GM13977 (cell line): ENCODE data around the gene ITPK1.

ENCODE experiments used
- DNase-seq: peaks from one replicate; pipeline ENCODE4 v3.0.0; 2012; ENCODE audit warnings: low spot score
- CTCF ChIP-seq: IDR thresholded peaks from 2 replicates; pipeline ENCODE4 v1.5.1; 2012; ENCODE audit warnings: mild to moderate bottlenecking, control low read depth; ENCODE audit not compliant: insufficient read depth; ENCODE audit errors: extremely low read depth, missing control alignments
- in situ Hi-C: fragments of 300-500 bp; cut with MboI; formaldehyde crosslinking; loops from one replicate; pipeline ENCODE4 v1.12.0; 2022; ENCODE audit warnings: low sequenced_read_pairs, low pct_unique_long_range_greater_than_20kb, mixed read lengths, inconsistent platforms; ENCODE audit not compliant: unreplicated experiment

ITPK1 gene

GRCh38 chr14:92939699-92940098 lies 176.0 kb downstream of the ITPK1 start:
- no peak for TF ChIP-seq CTCF
- in situ Hi-C loops = no loop called here
- no peak for DNase-seq

- TF ChIP-seq CTCF = no peak
- in situ Hi-C loops = no loop called here
- no peak for DNase-seq
Observed at GRCh38 chr14:92938890-92939671, 176.6 kb downstream of the ITPK1 start.

GRCh38 chr14:92938235-92938875 lies 177.4 kb downstream of the ITPK1 start:
- DNase-seq = no peak
- TF ChIP-seq CTCF = no peak
- in situ Hi-C loops = no loop called here

GRCh38 chr14:92937051-92937937 lies 178.4 kb downstream of the ITPK1 start:
- no peak for TF ChIP-seq CTCF
- no peak for DNase-seq
- in situ Hi-C loops = no loop called here

- no peak for DNase-seq
- in situ Hi-C loops = no loop called here
- no peak for TF ChIP-seq CTCF
Observed at GRCh38 chr14:92936085-92936484, 179.6 kb downstream of the ITPK1 start.

GRCh38 chr14:92935446-92935845 lies 180.3 kb downstream of the ITPK1 start:
- no peak for DNase-seq
- in situ Hi-C loops = no loop called here
- TF ChIP-seq CTCF = no peak
